ENCODE results near the gene TIAM1.

Gene TIAM1

DNA sequence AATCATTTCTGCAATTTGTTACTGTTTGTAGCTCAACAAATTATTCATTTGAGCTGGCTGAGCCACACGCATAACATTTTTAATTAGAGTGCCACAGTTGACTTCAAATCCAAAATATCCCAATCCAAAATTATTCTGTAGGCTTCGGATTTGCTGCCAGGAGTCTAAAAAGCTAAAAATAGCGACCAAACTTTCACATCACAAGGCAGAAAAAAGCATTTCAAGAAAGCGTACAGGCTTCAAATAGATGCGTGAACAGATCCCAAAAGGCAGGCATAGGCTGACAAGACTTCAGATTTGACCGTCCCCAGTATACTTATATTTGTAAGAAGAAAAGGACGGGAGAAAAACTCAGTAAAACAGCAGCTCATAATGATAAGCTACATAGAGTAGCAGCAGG, 24.3 kb upstream of the TIAM1 start:
- Histone ChIP-seq H3K4me3 (ENCODE audit: low read length) (no peak overlapping the region), H2AFZ (ENCODE audit: low read depth, low read length) (no peak overlapping the region), H3K27me3 (ENCODE audit: insufficient read depth, low read length) (no peaks in the 10 kb centered on the region), H3K4me1 (ENCODE audit: insufficient read depth, low read length) (peaks cover 10% of the 10 kb centered on the region), H3K36me3 (ENCODE audit: insufficient read depth, low read length) (no peaks in the 10 kb centered on the region), H3K9me3 (ENCODE audit: low read length) (no peaks in the 10 kb centered on the region)

DNA sequence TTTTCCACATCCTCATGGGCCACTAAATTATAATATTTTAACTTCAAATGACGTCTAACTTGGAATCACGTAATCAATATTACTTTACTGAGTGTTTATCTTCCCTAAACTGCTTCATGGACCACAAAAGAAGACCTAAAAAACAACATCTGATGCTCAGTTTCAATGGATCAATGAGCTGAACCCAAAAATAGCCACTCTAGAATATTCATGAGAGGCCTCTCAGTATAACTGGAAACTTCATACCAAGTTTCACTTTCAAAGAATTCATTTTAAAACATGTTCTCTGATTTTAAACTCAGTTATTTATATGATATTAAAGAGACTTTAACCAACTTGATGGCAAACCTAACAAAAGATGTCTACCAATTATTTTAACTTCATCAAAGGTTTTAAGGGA, 23.7 kb upstream of the TIAM1 start:
- no peak overlapping the region for H2AFZ ChIP-seq (ENCODE audit: low read depth, low read length)
- no peaks in the 10 kb centered on the region for H3K9me3 ChIP-seq (ENCODE audit: low read length)
- no peak overlapping the region for H3K4me3 ChIP-seq (ENCODE audit: low read length)
- H3K36me3 ChIP-seq (ENCODE audit: insufficient read depth, low read length): no peaks in the 10 kb centered on the region
- no peaks in the 10 kb centered on the region for H3K27me3 ChIP-seq (ENCODE audit: insufficient read depth, low read length)
- H3K4me1 ChIP-seq (ENCODE audit: insufficient read depth, low read length): peaks cover 10% of the 10 kb centered on the region

DNA sequence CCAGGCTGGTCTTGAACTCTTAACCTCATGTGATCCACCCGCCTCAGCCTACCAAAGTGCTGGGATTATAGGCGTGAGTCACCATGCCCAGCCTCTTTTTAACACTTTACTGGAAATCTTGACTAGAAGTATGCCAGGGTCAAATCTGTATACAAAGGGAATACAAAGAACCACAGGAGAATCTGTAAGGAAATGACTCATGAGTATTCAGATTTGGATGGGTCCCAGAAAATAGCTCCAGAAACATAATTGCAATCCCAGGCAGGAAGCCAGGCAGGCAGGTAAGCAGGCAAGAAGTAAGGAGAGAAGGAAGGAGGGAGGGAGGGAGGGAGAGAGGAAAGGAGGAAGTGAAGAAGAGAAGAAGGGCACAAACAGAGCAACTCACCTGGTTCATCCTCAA, 22.8 kb upstream of the TIAM1 start:
- Histone ChIP-seq H2AFZ (ENCODE audit: low read depth, low read length) (no peak overlapping the region), H3K36me3 (ENCODE audit: insufficient read depth, low read length) (no peaks in the 10 kb centered on the region), H3K4me1 (ENCODE audit: insufficient read depth, low read length) (peaks cover 10% of the 10 kb centered on the region), H3K4me3 (ENCODE audit: low read length) (no peak overlapping the region), H3K27me3 (ENCODE audit: insufficient read depth, low read length) (no peaks in the 10 kb centered on the region), H3K9me3 (ENCODE audit: low read length) (no peaks in the 10 kb centered on the region)

DNA sequence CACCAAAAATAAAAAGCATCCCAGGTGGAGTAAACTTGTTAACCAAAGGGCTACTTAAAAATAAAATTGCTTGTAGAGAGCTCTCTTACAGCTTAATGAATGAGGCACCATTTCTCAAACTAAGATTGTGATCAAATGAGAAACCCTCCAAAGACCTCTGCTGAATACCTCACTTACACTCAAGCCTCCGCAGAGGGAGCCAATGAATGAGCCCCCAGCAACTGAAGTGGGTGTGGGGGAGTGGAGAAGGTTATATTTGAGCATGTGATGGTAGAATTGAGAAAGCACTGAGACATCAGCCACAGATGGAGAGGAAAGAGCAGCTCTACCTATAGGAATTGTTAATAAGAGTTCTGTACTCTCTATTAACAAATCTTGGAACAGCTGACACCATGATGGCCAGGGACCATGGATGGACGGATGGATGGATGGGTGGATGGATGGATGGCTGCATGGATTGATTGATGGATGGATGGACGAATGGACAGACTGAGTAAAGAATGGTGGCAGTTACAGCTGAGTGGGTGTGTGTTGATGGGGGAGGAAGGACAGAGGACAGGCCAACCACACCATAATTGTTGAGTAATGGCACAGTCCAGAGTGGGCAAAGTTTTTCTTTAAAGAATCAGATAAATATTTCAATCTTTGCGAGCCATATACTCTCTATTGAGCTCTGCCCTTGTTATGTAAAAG, 20.3 kb upstream of the TIAM1 start:
- H3K36me3 ChIP-seq (ENCODE audit: insufficient read depth, low read length): no peaks in the 10 kb centered on the region
- H3K4me3 ChIP-seq (ENCODE audit: low read length): no peak overlapping the region
- peaks cover 10% of the 10 kb centered on the region for H3K4me1 ChIP-seq (ENCODE audit: insufficient read depth, low read length)
- no peaks in the 10 kb centered on the region for H3K9me3 ChIP-seq (ENCODE audit: low read length)
- no peak overlapping the region for H2AFZ ChIP-seq (ENCODE audit: low read depth, low read length)
- H3K27me3 ChIP-seq (ENCODE audit: insufficient read depth, low read length): no peaks in the 10 kb centered on the region

DNA sequence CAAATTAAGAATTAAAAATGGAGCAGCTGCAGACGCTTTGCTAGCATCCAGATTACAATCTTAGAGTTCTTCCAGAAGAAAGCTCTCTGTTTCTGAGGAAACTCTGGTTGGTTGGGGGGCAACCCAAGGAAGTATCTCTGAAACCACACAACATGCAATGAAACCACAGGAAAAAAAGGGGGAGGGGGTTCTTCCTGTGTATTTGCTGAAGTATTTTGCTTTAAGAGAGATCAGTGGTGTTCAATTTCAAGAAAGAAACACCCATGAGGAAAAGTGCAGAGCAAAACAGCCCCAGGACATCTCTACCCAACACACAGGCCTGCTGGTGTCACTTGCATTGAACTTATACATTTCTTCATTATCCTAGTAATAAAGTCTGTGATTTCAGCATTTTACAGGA, 19.7 kb upstream of the TIAM1 start:
- H2AFZ ChIP-seq (ENCODE audit: low read depth, low read length): no peak overlapping the region
- no peaks in the 10 kb centered on the region for H3K36me3 ChIP-seq (ENCODE audit: insufficient read depth, low read length)
- no peak overlapping the region for H3K4me3 ChIP-seq (ENCODE audit: low read length)
- H3K4me1 ChIP-seq (ENCODE audit: insufficient read depth, low read length): peaks cover 10% of the 10 kb centered on the region
- H3K9me3 ChIP-seq (ENCODE audit: low read length): no peaks in the 10 kb centered on the region
- no peaks in the 10 kb centered on the region for H3K27me3 ChIP-seq (ENCODE audit: insufficient read depth, low read length)

DNA sequence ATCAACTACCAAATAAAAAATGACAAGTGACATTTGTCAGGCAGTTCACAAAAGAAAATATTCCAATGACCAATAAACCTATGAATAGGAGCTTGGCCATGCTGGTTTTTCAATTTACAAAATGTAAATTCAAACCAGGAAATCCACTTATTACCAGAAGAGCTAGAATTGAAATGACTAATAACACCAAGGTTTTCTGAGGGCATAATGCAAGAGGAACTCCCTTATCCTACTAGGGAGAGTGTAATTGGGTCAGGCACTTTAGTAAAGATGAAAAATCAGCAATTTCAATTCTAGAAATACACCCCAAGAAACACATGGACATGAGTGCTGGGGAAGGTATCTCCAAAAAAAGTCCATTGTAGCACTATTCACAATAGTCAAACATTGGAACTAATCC, 16.7 kb upstream of the TIAM1 start:
- Histone ChIP-seq H3K4me3 (ENCODE audit: low read length) (no peak overlapping the region), H3K4me1 (ENCODE audit: insufficient read depth, low read length) (no peaks in the 10 kb centered on the region), H3K36me3 (ENCODE audit: insufficient read depth, low read length) (no peaks in the 10 kb centered on the region), H2AFZ (ENCODE audit: low read depth, low read length) (no peak overlapping the region), H3K9me3 (ENCODE audit: low read length) (no peaks in the 10 kb centered on the region), H3K27me3 (ENCODE audit: insufficient read depth, low read length) (no peaks in the 10 kb centered on the region)

DNA sequence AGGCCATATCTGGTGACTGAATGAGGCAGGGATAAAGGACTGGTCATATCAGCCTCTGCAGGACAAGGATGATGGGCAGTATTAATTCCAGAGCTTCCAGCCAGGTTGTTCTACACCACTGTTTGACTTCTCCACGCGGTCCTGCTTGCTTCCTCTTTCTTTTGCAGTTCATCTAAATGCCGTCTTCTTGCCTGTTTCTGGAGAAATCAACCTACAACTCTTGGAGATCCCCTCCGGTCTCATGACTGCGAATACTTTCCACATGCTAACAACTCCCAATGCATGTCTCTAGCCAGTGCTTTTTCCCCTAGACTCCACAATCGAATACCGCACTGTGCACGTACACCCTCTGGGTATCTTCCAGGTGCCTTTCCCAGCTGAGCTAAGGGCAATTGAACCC, 14.1 kb upstream of the TIAM1 start:
- H2AFZ ChIP-seq (ENCODE audit: low read depth, low read length): no peak overlapping the region
- no peaks in the 10 kb centered on the region for H3K9me3 ChIP-seq (ENCODE audit: low read length)
- H3K4me3 ChIP-seq (ENCODE audit: low read length): no peak overlapping the region
- no peaks in the 10 kb centered on the region for H3K36me3 ChIP-seq (ENCODE audit: insufficient read depth, low read length)
- H3K4me1 ChIP-seq (ENCODE audit: insufficient read depth, low read length): no peaks in the 10 kb centered on the region
- H3K27me3 ChIP-seq (ENCODE audit: insufficient read depth, low read length): no peaks in the 10 kb centered on the region

DNA sequence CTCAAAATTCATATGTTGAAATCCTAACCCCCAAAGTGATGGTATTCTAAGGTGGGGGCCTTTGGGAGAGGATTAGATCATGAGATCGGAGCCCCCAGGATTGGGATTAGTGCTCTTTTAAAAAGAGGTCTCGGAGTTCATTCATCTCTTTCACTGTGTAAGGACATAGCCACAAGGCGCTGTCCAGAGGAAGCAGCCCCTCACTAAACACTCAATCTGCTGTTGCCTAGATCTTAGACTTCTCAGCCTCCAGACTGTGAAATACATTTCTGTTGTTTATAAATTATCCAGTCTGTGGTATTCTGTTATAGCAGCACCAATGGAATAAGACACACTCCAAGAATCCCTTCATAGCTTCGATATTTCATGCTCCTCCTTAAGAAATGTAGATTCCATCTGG, 12.4 kb upstream of the TIAM1 start:
- Histone ChIP-seq H3K9me3 (ENCODE audit: low read length) (no peaks in the 10 kb centered on the region), H3K4me1 (ENCODE audit: insufficient read depth, low read length) (no peaks in the 10 kb centered on the region), H3K36me3 (ENCODE audit: insufficient read depth, low read length) (no peaks in the 10 kb centered on the region), H3K27me3 (ENCODE audit: insufficient read depth, low read length) (no peaks in the 10 kb centered on the region), H3K4me3 (ENCODE audit: low read length) (no peak overlapping the region), H2AFZ (ENCODE audit: low read depth, low read length) (no peak overlapping the region)

DNA sequence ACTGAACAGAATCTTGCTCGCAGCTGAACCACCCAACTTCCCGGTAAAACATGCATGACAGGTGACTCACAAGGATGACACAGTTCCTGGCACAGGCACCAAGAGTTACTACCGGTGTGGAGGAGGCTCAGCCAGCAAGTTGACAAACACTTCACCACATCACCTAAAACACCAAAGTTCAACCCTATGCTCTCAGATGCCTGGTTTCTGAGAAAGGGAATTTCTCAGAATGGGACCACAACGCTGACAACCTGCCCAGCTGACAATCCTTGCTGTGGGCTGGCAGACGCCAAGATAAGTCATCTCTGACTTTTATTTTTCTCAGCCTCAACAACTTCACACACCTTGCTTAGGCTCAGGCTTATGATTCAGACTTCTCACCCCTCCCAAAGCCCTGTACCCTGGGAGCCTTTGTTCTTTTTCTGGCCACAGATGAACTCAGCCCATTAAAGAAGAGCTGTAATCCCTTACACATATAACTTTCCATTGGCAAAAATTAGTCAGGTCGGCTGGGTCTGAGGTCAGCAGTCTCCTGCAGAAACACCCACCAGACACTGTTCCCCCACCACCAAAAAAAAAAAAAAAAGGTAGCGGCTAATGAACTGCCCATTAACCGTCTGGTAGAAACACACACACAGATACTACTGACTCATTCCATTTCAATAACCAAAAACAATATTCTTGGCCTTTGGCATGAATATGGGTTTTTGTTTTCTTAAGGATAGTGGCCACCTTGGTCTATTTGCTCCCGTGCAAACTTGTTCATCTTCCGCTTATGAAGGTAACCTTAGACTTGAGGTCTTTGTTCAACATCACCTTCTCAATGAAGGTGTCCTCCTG, 10.8 kb upstream of the TIAM1 start:
- H3K9me3 ChIP-seq (ENCODE audit: low read length): no peaks in the 10 kb centered on the region
- H3K4me3 ChIP-seq (ENCODE audit: low read length): no peak overlapping the region
- no peaks in the 10 kb centered on the region for H3K36me3 ChIP-seq (ENCODE audit: insufficient read depth, low read length)
- H3K27me3 ChIP-seq (ENCODE audit: insufficient read depth, low read length): no peaks in the 10 kb centered on the region
- H2AFZ ChIP-seq (ENCODE audit: low read depth, low read length): no peak overlapping the region
- H3K4me1 ChIP-seq (ENCODE audit: insufficient read depth, low read length): no peaks in the 10 kb centered on the region

DNA sequence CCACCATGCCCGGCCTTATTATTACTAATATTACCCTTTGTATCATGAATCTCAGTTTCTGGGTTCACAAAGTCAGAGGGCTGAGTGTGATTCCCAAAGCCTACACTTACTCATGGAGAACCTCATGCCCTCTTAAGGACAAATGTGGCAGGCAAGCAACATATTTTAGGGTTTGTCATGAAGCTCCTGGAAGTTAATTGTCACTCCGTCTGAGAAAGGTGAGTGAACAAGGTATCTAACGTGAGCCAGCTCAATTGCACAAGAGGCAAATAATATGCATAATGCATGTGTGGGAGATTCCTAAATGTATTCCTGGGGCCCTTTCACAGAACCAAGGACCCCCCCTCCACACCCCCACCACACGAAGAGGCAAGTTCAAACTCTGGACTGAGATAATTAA, 10.1 kb upstream of the TIAM1 start:
- H3K36me3 ChIP-seq (ENCODE audit: insufficient read depth, low read length): no peaks in the 10 kb centered on the region
- H3K9me3 ChIP-seq (ENCODE audit: low read length): no peaks in the 10 kb centered on the region
- H2AFZ ChIP-seq (ENCODE audit: low read depth, low read length): no peak overlapping the region
- no peak overlapping the region for H3K4me3 ChIP-seq (ENCODE audit: low read length)
- no peaks in the 10 kb centered on the region for H3K27me3 ChIP-seq (ENCODE audit: insufficient read depth, low read length)
- no peaks in the 10 kb centered on the region for H3K4me1 ChIP-seq (ENCODE audit: insufficient read depth, low read length)

DNA sequence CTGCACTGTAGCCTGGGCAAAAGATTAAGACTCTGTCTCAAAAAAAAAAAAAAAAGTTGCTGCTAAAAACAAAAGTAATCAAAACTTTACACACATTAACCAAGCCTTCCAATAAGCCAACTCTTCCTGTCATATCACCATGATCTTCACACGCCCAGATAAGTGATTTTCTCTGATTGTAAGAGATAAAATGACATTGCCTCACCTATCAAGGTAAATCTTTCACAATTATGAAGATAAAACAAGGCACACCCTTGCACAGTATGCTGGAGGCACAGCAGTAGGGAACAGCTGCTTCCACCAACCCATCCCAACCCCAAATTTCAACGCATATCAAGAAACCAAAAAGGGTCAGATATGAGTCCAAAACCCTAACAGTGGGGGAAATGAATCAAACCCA, 8.8 kb upstream of the TIAM1 start:
- Histone ChIP-seq H3K9me3 (ENCODE audit: low read length) (no peaks in the 10 kb centered on the region), H3K27me3 (ENCODE audit: insufficient read depth, low read length) (no peaks in the 10 kb centered on the region), H3K4me3 (ENCODE audit: low read length) (no peak overlapping the region), H3K4me1 (ENCODE audit: insufficient read depth, low read length) (no peaks in the 10 kb centered on the region), H3K36me3 (ENCODE audit: insufficient read depth, low read length) (no peaks in the 10 kb centered on the region), H2AFZ (ENCODE audit: low read depth, low read length) (no peak overlapping the region)

DNA sequence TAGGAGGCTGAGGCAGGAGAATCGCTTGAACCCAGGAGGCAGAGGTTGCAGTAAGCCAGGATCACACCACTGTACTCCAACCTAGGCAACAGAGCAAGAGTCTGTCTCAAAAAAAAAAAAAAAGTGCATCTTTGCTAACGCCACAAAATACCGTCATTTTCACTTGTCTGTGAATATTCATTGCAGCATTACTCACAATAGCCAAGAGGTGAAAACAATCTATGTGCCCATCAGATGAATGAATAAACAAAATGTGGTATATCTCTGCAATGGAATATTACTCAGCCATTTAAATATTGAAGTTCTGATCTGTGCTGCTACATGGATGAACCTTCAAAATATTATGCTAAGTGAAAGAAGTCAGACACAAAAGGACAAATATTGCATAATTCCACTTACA, 7.9 kb upstream of the TIAM1 start:
- no peaks in the 10 kb centered on the region for H3K27me3 ChIP-seq (ENCODE audit: insufficient read depth, low read length)
- no peaks in the 10 kb centered on the region for H3K4me1 ChIP-seq (ENCODE audit: insufficient read depth, low read length)
- H2AFZ ChIP-seq (ENCODE audit: low read depth, low read length): no peak overlapping the region
- H3K36me3 ChIP-seq (ENCODE audit: insufficient read depth, low read length): no peaks in the 10 kb centered on the region
- H3K9me3 ChIP-seq (ENCODE audit: low read length): no peaks in the 10 kb centered on the region
- no peak overlapping the region for H3K4me3 ChIP-seq (ENCODE audit: low read length)

DNA sequence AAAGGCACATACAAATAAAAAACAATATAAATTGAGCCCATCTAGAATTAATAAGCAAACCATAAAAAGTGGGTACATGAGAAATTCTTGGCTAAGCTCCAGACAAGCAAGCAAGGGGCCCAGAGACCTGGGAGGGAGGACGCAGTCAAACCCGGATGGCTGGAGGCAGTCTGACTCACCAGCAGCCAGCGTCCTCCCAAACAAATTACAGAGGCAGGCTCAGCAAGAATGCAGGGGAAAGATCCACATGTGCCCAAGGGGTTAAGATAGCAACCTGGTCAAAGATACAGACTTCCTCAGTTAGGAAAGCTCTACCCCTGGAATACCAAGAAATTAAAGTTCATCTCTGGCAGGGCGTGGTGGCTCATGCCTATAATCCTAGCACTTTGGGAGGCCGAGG, 7.4 kb upstream of the TIAM1 start:
- Histone ChIP-seq H3K27me3 (ENCODE audit: insufficient read depth, low read length) (no peaks in the 10 kb centered on the region), H2AFZ (ENCODE audit: low read depth, low read length) (no peak overlapping the region), H3K36me3 (ENCODE audit: insufficient read depth, low read length) (no peaks in the 10 kb centered on the region), H3K9me3 (ENCODE audit: low read length) (no peaks in the 10 kb centered on the region), H3K4me1 (ENCODE audit: insufficient read depth, low read length) (no peaks in the 10 kb centered on the region), H3K4me3 (ENCODE audit: low read length) (no peak overlapping the region)

Data from neuron (in vitro differentiated cells).